Dendritic cell treated with granulocyte-macrophage colony-stimulating factor and Interleukin-4, amounts not matched to agents 40 ng/mL and 50 ng/mL, for 4 days (primary cell): ENCODE results near the gene TSFM.

Experiments
- H3K27ac Mint-ChIP-seq: one replicate; pipeline ENCODE4 v1.8.0; 2022; ENCODE audit warnings: mild to moderate bottlenecking, mixed read lengths
- H3K27me3 Mint-ChIP-seq: one replicate; pipeline ENCODE4 v1.8.0; 2022; ENCODE audit warnings: mild to moderate bottlenecking, mixed read lengths
- H3K36me3 Mint-ChIP-seq: one replicate; pipeline ENCODE4 v1.8.0; 2022; ENCODE audit warnings: low read depth, mixed read lengths
- H3K4me1 Mint-ChIP-seq: one replicate; pipeline ENCODE4 v1.8.0; 2022; ENCODE audit warnings: low read depth, mixed read lengths
- H3K4me3 Mint-ChIP-seq: one replicate; pipeline ENCODE4 v1.8.0; 2022; ENCODE audit warnings: mild to moderate bottlenecking, moderate library complexity, mixed read lengths
- H3K9me3 Mint-ChIP-seq: one replicate; pipeline ENCODE4 v1.8.0; 2022; ENCODE audit warnings: mixed read lengths
- intact Hi-C: fragments of 100-400 bp; cut with micrococcal nuclease; formaldehyde crosslinking; loops from one replicate; pipeline ENCODE4 v1.15.0; 2022

TSFM gene

GRCh38 chr12:57741413-57741789, 41.2 kb upstream of the TSFM start:
- intact Hi-C loops = loop anchor here (5.0 kb wide), 1 partner anchor 159 kb away; no protein-coding TSS in a partner anchor
- Mint-ChIP-seq H3K9me3 (no peaks in the 10 kb centered on the region), H3K27ac (peak overlapping the region; percentile 84), H3K4me3 (peak overlapping the region; percentile 85), H3K27me3 (no peaks in the 10 kb centered on the region), H3K36me3 (peaks cover 26% of the 10 kb centered on the region), H3K4me1 (peaks cover 55% of the 10 kb centered on the region)

GRCh38 chr12:57741844-57742738, 40.5 kb upstream of the TSFM start:
- Mint-ChIP-seq H3K36me3 (peaks cover 26% of the 10 kb centered on the region), H3K27me3 (no peaks in the 10 kb centered on the region), H3K4me3 (peak overlapping the region; percentile 85), H3K9me3 (no peaks in the 10 kb centered on the region), H3K4me1 (peaks cover 62% of the 10 kb centered on the region), H3K27ac (peak overlapping the region; percentile 84)
- intact Hi-C loops = loop anchor here (5.0 kb wide), 1 partner anchor 160 kb away; no protein-coding TSS in a partner anchor

GRCh38 chr12:57743769-57744168, 38.8 kb upstream of the TSFM start:
- H3K9me3 Mint-ChIP-seq = no peaks in the 10 kb centered on the region
- H3K27ac Mint-ChIP-seq = peak overlapping the region; percentile 99
- H3K36me3 Mint-ChIP-seq = peaks cover 40% of the 10 kb centered on the region
- no peaks in the 10 kb centered on the region for H3K27me3 Mint-ChIP-seq
- H3K4me1 Mint-ChIP-seq = peaks cover 65% of the 10 kb centered on the region
- intact Hi-C loops = loop anchor here (5.0 kb wide), 1 partner anchor 161 kb away; no protein-coding TSS in a partner anchor
- peak overlapping the region; percentile 96 for H3K4me3 Mint-ChIP-seq

DNA sequence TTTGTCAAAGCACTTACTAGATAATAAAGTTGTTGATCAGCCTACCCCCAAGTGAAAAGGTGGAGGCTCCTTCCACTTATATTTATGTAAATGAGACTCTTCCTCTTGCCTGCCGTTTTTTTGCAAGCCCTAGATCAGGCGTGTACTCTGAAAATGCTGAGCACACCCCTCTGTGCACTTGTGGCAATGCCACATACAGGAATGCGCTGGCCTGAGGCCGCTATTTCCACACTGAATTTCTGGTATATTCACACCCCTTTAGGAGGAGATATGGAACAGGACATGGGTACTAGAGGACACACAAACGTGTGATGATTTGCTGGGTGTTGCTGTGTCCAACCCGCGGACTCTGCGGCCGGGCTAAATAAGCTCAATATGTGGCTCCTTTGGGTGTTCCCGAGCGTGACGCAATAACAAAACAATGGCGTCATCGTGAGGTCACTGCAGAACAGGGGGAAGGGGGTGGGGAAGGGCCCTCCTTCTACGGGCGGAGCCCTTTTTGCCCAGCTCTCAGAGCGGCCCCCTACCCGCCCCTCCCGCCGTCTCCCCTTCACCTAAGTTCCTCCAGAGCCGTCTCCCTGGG, 38.3 kb upstream of the TSFM start:
- intact Hi-C loops = loop anchor here (5.0 kb wide), 1 partner anchor 162 kb away; no protein-coding TSS in a partner anchor
- Mint-ChIP-seq H3K27ac (peak overlapping the region; percentile 99), H3K4me1 (peaks cover 66% of the 10 kb centered on the region), H3K36me3 (peaks cover 45% of the 10 kb centered on the region), H3K9me3 (no peaks in the 10 kb centered on the region), H3K4me3 (peak overlapping the region; percentile 96), H3K27me3 (no peaks in the 10 kb centered on the region)

- intact Hi-C loops = loop anchor here (5.0 kb wide), 1 partner anchor 163 kb away; no protein-coding TSS in a partner anchor
- H3K36me3 Mint-ChIP-seq = peaks cover 51% of the 10 kb centered on the region
Observed at GRCh38 chr12:57744777-57745484, 37.7 kb upstream of the TSFM start, which contains the start of gene TSPAN31. Gene TSPAN31, plus strand, starts transcription at chr12:57745039. Its CDS starts 116 bp downstream, at chr12:57745155.

GRCh38 chr12:57745485-57745881, 37.1 kb upstream of the TSFM start:
- intact Hi-C loops = no loop called here
- peak overlapping the region; percentile 99 for H3K27ac Mint-ChIP-seq
- peaks cover 60% of the 10 kb centered on the region for H3K4me1 Mint-ChIP-seq
- peak overlapping the region; percentile 96 for H3K4me3 Mint-ChIP-seq
- H3K36me3 Mint-ChIP-seq = peaks cover 56% of the 10 kb centered on the region
- no peaks in the 10 kb centered on the region for H3K27me3 Mint-ChIP-seq
- H3K9me3 Mint-ChIP-seq = no peaks in the 10 kb centered on the region

More at GRCh38 chr12:57744777-57745484, 37.7 kb upstream of the TSFM start, which contains the start of gene TSPAN31:
- Mint-ChIP-seq H3K4me3 (peak within 1 kb of the TSS; percentile 96), H3K4me1 (peaks cover 60% of the 10 kb centered on the region), H3K9me3 (no peaks in the 10 kb centered on the region), H3K27me3 (no peaks in the 10 kb centered on the region), H3K27ac (peak within 1 kb of the TSS; percentile 99)

DNA sequence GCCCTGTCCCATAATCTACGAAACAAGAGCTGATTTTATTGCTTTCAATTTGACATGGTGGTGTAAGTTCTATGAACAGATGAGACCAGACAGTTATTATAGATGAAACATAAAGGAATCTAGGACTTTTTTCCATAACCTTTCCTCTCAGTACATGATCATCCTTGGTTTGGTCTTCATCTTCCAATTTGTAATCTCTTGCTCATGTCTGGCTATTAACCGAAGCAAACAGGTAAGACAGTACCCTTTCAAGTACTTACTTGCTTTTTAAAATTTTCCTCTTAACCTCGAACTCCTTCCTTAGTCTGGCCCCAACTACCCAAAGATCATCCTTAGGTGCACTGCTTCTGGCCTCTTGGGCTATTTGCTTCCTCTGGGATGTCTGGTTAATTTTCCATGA, 36.6 kb upstream of the TSFM start:
- Mint-ChIP-seq H3K27ac (peak overlapping the region; percentile 99), H3K4me3 (peak overlapping the region; percentile 96), H3K27me3 (no peaks in the 10 kb centered on the region), H3K4me1 (peaks cover 60% of the 10 kb centered on the region), H3K36me3 (peaks cover 61% of the 10 kb centered on the region), H3K9me3 (no peaks in the 10 kb centered on the region)
- intact Hi-C loops = no loop called here

DNA sequence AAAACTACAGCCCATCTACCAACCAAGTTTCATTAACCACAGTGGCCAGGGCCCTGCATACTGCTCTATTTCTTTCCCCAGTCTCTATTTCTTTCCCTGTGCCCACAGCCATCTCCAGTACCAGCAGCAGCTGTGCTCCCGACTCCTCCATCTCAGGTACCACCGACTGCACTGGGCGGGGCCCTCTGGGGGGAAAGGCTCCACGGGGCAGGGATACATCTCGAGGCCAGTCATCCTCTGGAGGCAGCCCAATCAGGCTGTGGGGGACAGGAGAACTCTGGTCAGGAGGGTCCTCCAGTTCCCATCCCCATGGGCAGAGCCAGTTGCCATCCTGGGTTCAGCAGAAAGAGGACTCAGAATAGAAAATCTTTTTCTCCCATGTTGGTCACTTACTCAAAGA, 33.5 kb upstream of the TSFM start:
- peaks cover 68% of the 10 kb centered on the region for H3K4me1 Mint-ChIP-seq
- H3K4me3 Mint-ChIP-seq = no peak overlapping the region
- H3K9me3 Mint-ChIP-seq = no peaks in the 10 kb centered on the region
- intact Hi-C loops = no loop called here
- peaks cover 73% of the 10 kb centered on the region for H3K36me3 Mint-ChIP-seq
- H3K27me3 Mint-ChIP-seq = no peaks in the 10 kb centered on the region
- H3K27ac Mint-ChIP-seq = no peak overlapping the region

GRCh38 chr12:57750561-57751431, 31.8 kb upstream of the TSFM start:
- Mint-ChIP-seq H3K9me3 (no peaks in the 10 kb centered on the region), H3K4me1 (peaks cover 66% of the 10 kb centered on the region), H3K27ac (peak overlapping the region; percentile 83), H3K27me3 (peaks cover 7% of the 10 kb centered on the region), H3K4me3 (peak overlapping the region; percentile 81), H3K36me3 (peaks cover 62% of the 10 kb centered on the region)
- intact Hi-C loops = loop anchor here (5.0 kb wide), 1 partner anchor 203 kb away; the partner anchor contains the start of gene DCTN2

GRCh38 chr12:57751432-57751787, 31.2 kb upstream of the TSFM start:
- intact Hi-C loops = loop anchor here (5.0 kb wide), 1 partner anchor 204 kb away; the partner anchor contains the start of gene DCTN2
- peak overlapping the region; percentile 81 for H3K4me3 Mint-ChIP-seq
- peaks cover 7% of the 10 kb centered on the region for H3K27me3 Mint-ChIP-seq
- peak overlapping the region; percentile 83 for H3K27ac Mint-ChIP-seq
- H3K36me3 Mint-ChIP-seq = peaks cover 56% of the 10 kb centered on the region
- no peaks in the 10 kb centered on the region for H3K9me3 Mint-ChIP-seq
- H3K4me1 Mint-ChIP-seq = peaks cover 64% of the 10 kb centered on the region

DNA sequence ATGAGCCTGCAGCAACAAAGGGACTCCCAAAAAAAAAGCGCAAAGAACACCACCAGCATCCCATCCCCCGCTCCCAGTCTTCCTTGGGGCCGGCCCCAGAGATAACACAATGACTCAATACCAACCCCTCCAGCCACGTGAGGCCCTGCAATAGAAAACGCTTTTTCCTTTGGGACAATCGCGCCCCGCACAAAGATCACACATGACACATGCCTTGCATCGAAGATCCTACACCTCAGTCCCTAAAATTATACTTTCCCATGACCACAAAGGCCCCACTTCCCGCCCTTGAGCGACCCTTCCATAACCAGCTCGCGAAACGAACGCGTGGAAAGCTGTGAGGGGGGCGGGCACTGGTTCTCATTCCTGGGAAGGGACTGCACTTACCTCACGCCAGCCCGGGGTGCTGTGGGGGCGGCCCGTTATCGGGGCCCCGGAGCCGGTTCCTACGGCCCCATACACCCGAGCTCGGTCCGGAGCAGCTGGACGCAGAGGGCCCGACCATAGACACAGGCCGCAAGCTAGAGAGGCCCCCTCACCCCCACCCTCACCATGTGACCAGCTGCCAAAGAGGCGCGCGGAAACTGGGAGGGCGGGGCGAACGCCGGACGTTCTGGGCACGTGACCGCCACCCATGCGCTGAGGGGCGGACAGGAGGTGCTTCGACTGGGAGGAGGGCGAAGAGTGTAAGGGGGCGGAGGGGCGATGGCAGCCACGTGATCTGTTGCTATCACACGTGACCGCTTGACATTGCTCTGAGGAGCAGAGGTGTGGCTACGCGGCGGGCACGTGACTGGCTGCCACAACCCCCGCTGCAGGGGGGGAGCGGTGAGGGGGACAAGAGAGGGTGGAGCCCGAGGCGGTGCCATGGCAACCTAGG, 30.6 kb upstream of the TSFM start, which contains the start of gene CDK4:
CDK4 (minus strand) TSS at position 523 of the 880 bp plus-strand sequence. CDS start 593 bp downstream, outside the sequence.
- H3K9me3 Mint-ChIP-seq = no peaks in the 10 kb centered on the region
- peaks cover 7% of the 10 kb centered on the region for H3K27me3 Mint-ChIP-seq
- intact Hi-C loops = loop anchor here (2.0 to 5.0 kb wide), 2 partner anchors 59 to 205 kb away; partner anchors contain the start of gene DCTN2
- peak within 1 kb of the TSS; percentile 81 for H3K4me3 Mint-ChIP-seq
- H3K4me1 Mint-ChIP-seq = peaks cover 64% of the 10 kb centered on the region
- H3K27ac Mint-ChIP-seq = peak within 1 kb of the TSS; percentile 83
- peaks cover 55% of the 10 kb centered on the region for H3K36me3 Mint-ChIP-seq

GRCh38 chr12:57752668-57753000, 30.0 kb upstream of the TSFM start:
- Mint-ChIP-seq H3K4me1 (peaks cover 63% of the 10 kb centered on the region), H3K27me3 (peaks cover 7% of the 10 kb centered on the region), H3K4me3 (peak overlapping the region; percentile 81), H3K9me3 (no peaks in the 10 kb centered on the region), H3K27ac (peak overlapping the region; percentile 83), H3K36me3 (peaks cover 53% of the 10 kb centered on the region)
- intact Hi-C loops = loop anchor here (2.0 to 5.0 kb wide), 2 partner anchors 60 to 205 kb away; partner anchors contain the start of gene DCTN2
